Liver (tissue), 9 donors: ENCODE results near the gene FAM228B. TPM values are rescaled to one million over a fixed set of nuclear protein-coding genes. Genes with fewer than 3 reads are reported as not detected.

ENCODE experiments used
- DNase-seq: peaks from one replicate; pipeline ENCODE4 v3.0.0-alpha.2; 2017; ENCODE audit warnings: low spot score
- H3K27ac ChIP-seq, 2 donors: one replicate each; pipeline ENCODE4 v1.7.0; 2013; ENCODE audit warnings: inconsistent platforms in 2 of 2, low read length in 2 of 2, control low read depth in 1 of 2, low read depth in 1 of 2, mild to moderate bottlenecking in 1 of 2
- H3K27me3 ChIP-seq, 4 donors: one replicate each; pipeline versions ENCODE4 v1.6.1 to v1.7.0; 2013; ENCODE audit warnings: low read length in 3 of 4, inconsistent platforms in 1 of 4, mild to moderate bottlenecking in 1 of 4, moderate library complexity in 1 of 4; ENCODE audit not compliant: control insufficient read depth in 4 of 4, insufficient read depth in 4 of 4
- H3K36me3 ChIP-seq, 4 donors: one replicate each; pipeline versions ENCODE4 v1.6.1 to v1.7.0; 2013; ENCODE audit warnings: low read length in 3 of 4, mild to moderate bottlenecking in 3 of 4, low read depth in 1 of 4, moderate library complexity in 1 of 4; ENCODE audit not compliant: control insufficient read depth in 4 of 4, insufficient read depth in 3 of 4
- H3K4me1 ChIP-seq, 4 donors: one replicate each; pipeline versions ENCODE4 v1.6.1 to v1.7.0; 2013; ENCODE audit warnings: low read length in 3 of 4, mild to moderate bottlenecking in 3 of 4, moderate library complexity in 1 of 4; ENCODE audit not compliant: control insufficient read depth in 4 of 4, insufficient read depth in 4 of 4
- H3K4me3 ChIP-seq, 3 donors: one replicate each; pipeline versions ENCODE4 v1.6.1 to v1.7.0; 2013; ENCODE audit warnings: low read length in 3 of 3, control low read depth in 1 of 3, low read depth in 1 of 3, mild to moderate bottlenecking in 1 of 3
- H3K9ac ChIP-seq, 2 donors: one replicate each; pipeline ENCODE4 v1.7.0; 2013; ENCODE audit warnings: low read length in 2 of 2, mild to moderate bottlenecking in 2 of 2, moderate library complexity in 2 of 2, control low read depth in 1 of 2, low read depth in 1 of 2
- H3K9me3 ChIP-seq, 4 donors: one replicate each; pipeline versions ENCODE4 v1.6.1 to v1.7.0; 2013; ENCODE audit warnings: low read length in 3 of 4; ENCODE audit not compliant: control insufficient read depth in 4 of 4
- ATF3 ChIP-seq: IDR thresholded peaks from 2 replicates; pipeline ENCODE4 v1.6.1; 2016; ENCODE audit warnings: antibody characterized with exemption
- CTCF ChIP-seq: fragments of 150-350 bp; IDR thresholded peaks from 2 replicates; pipeline ENCODE4 v1.5.1; 2017; ENCODE audit warnings: improper control_type of control experiment, low read depth, low read length; ENCODE audit not compliant: missing input control
- EGR1 ChIP-seq, 2 donors: IDR thresholded peaks; 2 replicates each; pipeline ENCODE4 v1.6.1; 2016 to 2018; ENCODE audit warnings: antibody characterized with exemption in 2 of 2, low read depth in 2 of 2
- FOXA1 ChIP-seq: IDR thresholded peaks from 2 replicates; pipeline ENCODE4 v1.6.1; 2016; ENCODE audit warnings: antibody characterized with exemption
- FOXA2 ChIP-seq: IDR thresholded peaks from 2 replicates; pipeline ENCODE4 v1.6.1; 2016; ENCODE audit warnings: antibody characterized with exemption
- GABPA ChIP-seq, 2 donors: IDR thresholded peaks in 1 of 2; conservative IDR thresholded peaks in 1 of 2; 2 replicates each; pipeline ENCODE4 v1.6.1; 2016; ENCODE audit warnings: antibody characterized with exemption in 2 of 2, mild to moderate bottlenecking in 1 of 2, moderate library complexity in 1 of 2
- HNF4A ChIP-seq, 2 donors: conservative IDR thresholded peaks; 2 replicates each; pipeline ENCODE4 v1.6.1; 2016; ENCODE audit warnings: antibody characterized with exemption in 2 of 2, mild to moderate bottlenecking in 2 of 2
- HNF4G ChIP-seq: IDR thresholded peaks from 2 replicates; pipeline ENCODE4 v1.6.1; 2016; ENCODE audit warnings: antibody characterized with exemption
- JUND ChIP-seq, 2 donors: IDR thresholded peaks; 2 replicates each; pipeline ENCODE4 v1.6.1; 2016; ENCODE audit warnings: antibody characterized with exemption in 2 of 2
- MAX ChIP-seq: IDR thresholded peaks from 2 replicates; pipeline ENCODE4 v1.6.1; 2016; ENCODE audit warnings: antibody characterized with exemption
- NR2F2 ChIP-seq: IDR thresholded peaks from 2 replicates; pipeline ENCODE4 v1.6.1; 2016; ENCODE audit warnings: antibody characterized with exemption
- RAD21 ChIP-seq, 2 donors: IDR thresholded peaks; 2 replicates each; pipeline ENCODE4 v1.6.1; 2016; ENCODE audit warnings: antibody characterized with exemption in 2 of 2, mild to moderate bottlenecking in 2 of 2
- REST ChIP-seq: IDR thresholded peaks from 2 replicates; pipeline ENCODE4 v1.6.1; 2016; ENCODE audit warnings: antibody characterized with exemption, mild to moderate bottlenecking
- RXRA ChIP-seq, 2 donors: IDR thresholded peaks; 2 replicates each; pipeline ENCODE4 v1.6.1; 2017 to 2018; ENCODE audit warnings: antibody characterized with exemption in 2 of 2, mild to moderate bottlenecking in 1 of 2
- SP1 ChIP-seq: IDR thresholded peaks from 2 replicates; pipeline ENCODE4 v1.6.1; 2018; ENCODE audit warnings: antibody characterized with exemption, mild to moderate bottlenecking
- TAF1 ChIP-seq: conservative IDR thresholded peaks from 2 replicates; pipeline ENCODE4 v1.6.1; 2016; ENCODE audit warnings: antibody characterized with exemption, mild to moderate bottlenecking
- YY1 ChIP-seq: IDR thresholded peaks from 2 replicates; pipeline ENCODE4 v1.6.1; 2016; ENCODE audit warnings: antibody characterized with exemption, mild to moderate bottlenecking
- ZBTB33 ChIP-seq: IDR thresholded peaks from 2 replicates; pipeline ENCODE4 v1.6.1; 2016; ENCODE audit warnings: antibody characterized with exemption
- WGBS: extraction: QIAGEN DNeasy Blood & Tissue Kit; methylation state at CpG from one replicate; pipeline ENCODE4 v1.1.7; 2013; 5-methylcytosine and 5-hydroxymethylcytosine counted together
- polyA plus RNA-seq, 2 donors: library from polyadenylated mRNA; stranded (reverse) in 1 of 2; unstranded in 1 of 2; fragments of 200-250 nt in 1 of 2; fragments of >200 nt in 1 of 2; fragmentation: Nextera tagmentation in 1 of 2; extraction: Ambion mirVana in 1 of 2; gene quantifications; one replicate each; pipeline versions ENCODE4 v1.2.1 to v1.2.3, GENCODE V29; 2013 to 2015
- total RNA-seq, 2 donors: library from RNA; depleted of rRNA; stranded (reverse); fragments of >200 nt; gene quantifications; one replicate each; pipeline ENCODE4 v1.2.3, GENCODE V29; 2014
- donor health status: healthy.
- donor health status: healthy.
- donor health status: healthy.
- donor health status: healthy.
- donor health status: healthy.

FAM228B gene
- total and polyA plus RNA-seq, 4 donors: 0.68 to 4.2 (median 3.8) TPM

GRCh38 chr2:24080701-24081100 lies 42.6 kb upstream of the FAM228B start:
- 88% methylated on average over 2 of the region's 2 CpGs for WGBS
- peaks cover 0 to 2% (median 0%) of the 10 kb centered on the region in 4 donors for H3K36me3 ChIP-seq
- no peak for DNase-seq

More at GRCh38 chr2:24080701-24081100, 42.6 kb upstream of the FAM228B start:
- Histone ChIP-seq H3K9me3 (no peaks in the 10 kb centered on the region), H3K27me3 (no peaks in the 10 kb centered on the region), H3K27ac (no peak overlapping the region), H3K4me1 (peaks cover 0 to 30% (median 17%) of the 10 kb centered on the region in 4 donors), H3K4me3 (no peak overlapping the region), H3K9ac (no peak overlapping the region)
- TF ChIP-seq HNF4A (conservative IDR thresholded peaks at IDR 0.05): no peak
- no peak for TF ChIP-seq RXRA (IDR thresholded peaks at IDR 0.05)
- no peak for TF ChIP-seq NR2F2
- TF ChIP-seq HNF4G: no peak
- no peak for TF ChIP-seq GABPA (IDR thresholded peaks at IDR 0.05 in 1 of 2, conservative IDR thresholded peaks at IDR 0.05 in 1 of 2)
- TF ChIP-seq ATF3: no peak
- TF ChIP-seq RAD21 (IDR thresholded peaks at IDR 0.05): no peak
- TF ChIP-seq TAF1: no peak
- no peak for TF ChIP-seq ZBTB33
- no peak for TF ChIP-seq REST
- TF ChIP-seq FOXA2: no peak
- TF ChIP-seq FOXA1: no peak
- TF ChIP-seq EGR1 (IDR thresholded peaks at IDR 0.05; ENCODE audit: low read depth in 2 of 2): no peak
- no peak for TF ChIP-seq JUND (IDR thresholded peaks at IDR 0.05)
- no peak for TF ChIP-seq MAX
- TF ChIP-seq SP1: no peak
- TF ChIP-seq YY1: no peak
- no peak for TF ChIP-seq CTCF
